ENCODE measurements around the gene DNAH14. TPM values are rescaled to one million over a fixed set of nuclear protein-coding genes. Genes with fewer than 3 reads are reported as not detected.

Gene DNAH14
- total and polyA plus RNA-seq, 10 of the 15 experiments (the other 5 are each of a cell fraction or from before 2014, with no cell fraction given) = 2.0 to 7.9 (median 4.8) TPM

GRCh38 chr1:225374996-225375395 lies 445.5 kb downstream of the DNAH14 start (continued):
- no peak for TF ChIP-seq REST (IDR thresholded peaks at IDR 0.05; ENCODE audit: low read depth, low read length)

GRCh38 chr1:225378880-225379279 lies 449.4 kb downstream of the DNAH14 start:
- Histone ChIP-seq H3K79me2 (ENCODE audit: control insufficient read depth, insufficient read depth, low read length) (no peaks in the 10 kb centered on the region), H2AFZ (ENCODE audit: control insufficient read depth, low read depth, low read length) (no peak overlapping the region), H4K20me1 (ENCODE audit: control insufficient read depth, insufficient read depth) (no peaks in the 10 kb centered on the region), H3K27me3 (replicated peaks in 1 of 2; ENCODE audit: control insufficient read depth in 2 of 2, insufficient read depth in 2 of 2, low read length in 1 of 2) (no peaks in the 10 kb centered on the region), H3K4me1 (ENCODE audit: control insufficient read depth, insufficient read depth, low read length) (no peaks in the 10 kb centered on the region), H3K9ac (ENCODE audit: control insufficient read depth, insufficient read depth, low read length) (no peak overlapping the region), H3K9me3 (replicated peaks; ENCODE audit: control insufficient read depth, insufficient read depth, low read length) (no peaks in the 10 kb centered on the region), H3K36me3 (ENCODE audit: control insufficient read depth in 2 of 2, insufficient read depth in 2 of 2, low read length in 1 of 2) (no peaks in the 10 kb centered on the region), H3K4me2 (ENCODE audit: control insufficient read depth, insufficient read depth) (no peak overlapping the region), H3K27ac (ENCODE audit: control insufficient read depth, insufficient read depth) (no peak overlapping the region), H3K4me3 (no peak overlapping the region)
- 92% methylated on average over 9 of the region's 10 CpGs for WGBS (ENCODE audit: insufficient coverage, insufficient replicate concordance, low lambda C conversion rate, missing lambda C conversion rate)
- CTCF ChIA-PET = no interaction called here
- BruUV-seq (replicated peaks) = no TSS peak
- no peak for FAIRE-seq
- no peak for DNase-seq (ENCODE audit: low read depth, low spot score)
- SMC1A ChIA-PET (ENCODE audit: uncharacterized antibody, unreplicated experiment) = interaction anchor here (0.6 kb wide), 1 partner anchor 14 kb away, joined by 4 read pairs; no protein-coding TSS in a partner anchor
- ATAC-seq = no peak
- intact Hi-C loops (cut with micrococcal nuclease; ENCODE audit: unreplicated experiment) (no loop called here), in situ Hi-C loops (cut with MboI) (no loop called here)
- POLR2A ChIA-PET = no interaction called here
- RAD21 ChIA-PET (ENCODE audit: unreplicated experiment) = no interaction called here
- no peak for TF ChIP-seq PBX3 (IDR thresholded peaks at IDR 0.05; ENCODE audit: insufficient replicate concordance, low read depth, low read length)
- TF ChIP-seq PAX8 (IDR thresholded peaks at IDR 0.05) = no peak
- no peak for TF ChIP-seq ZNF217 (IDR thresholded peaks at IDR 0.05)
- no peak for TF ChIP-seq SREBF2 (IDR thresholded peaks at IDR 0.05; ENCODE audit: low read length)
- TF ChIP-seq, protein P1, sequence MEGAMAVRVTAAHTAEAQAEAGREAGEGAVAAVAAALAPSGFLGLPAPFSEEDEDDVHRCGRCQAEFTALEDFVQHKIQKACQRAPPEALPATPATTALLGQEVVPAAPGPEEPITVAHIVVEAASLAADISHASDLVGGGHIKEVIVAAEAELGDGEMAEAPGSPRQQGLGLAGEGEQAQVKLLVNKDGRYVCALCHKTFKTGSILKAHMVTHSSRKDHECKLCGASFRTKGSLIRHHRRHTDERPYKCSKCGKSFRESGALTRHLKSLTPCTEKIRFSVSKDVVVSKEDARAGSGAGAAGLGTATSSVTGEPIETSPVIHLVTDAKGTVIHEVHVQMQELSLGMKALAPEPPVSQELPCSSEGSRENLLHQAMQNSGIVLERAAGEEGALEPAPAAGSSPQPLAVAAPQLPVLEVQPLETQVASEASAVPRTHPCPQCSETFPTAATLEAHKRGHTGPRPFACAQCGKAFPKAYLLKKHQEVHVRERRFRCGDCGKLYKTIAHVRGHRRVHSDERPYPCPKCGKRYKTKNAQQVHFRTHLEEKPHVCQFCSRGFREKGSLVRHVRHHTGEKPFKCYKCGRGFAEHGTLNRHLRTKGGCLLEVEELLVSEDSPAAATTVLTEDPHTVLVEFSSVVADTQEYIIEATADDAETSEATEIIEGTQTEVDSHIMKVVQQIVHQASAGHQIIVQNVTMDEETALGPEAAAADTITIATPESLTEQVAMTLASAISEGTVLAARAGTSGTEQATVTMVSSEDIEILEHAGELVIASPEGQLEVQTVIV (IDR thresholded peaks at IDR 0.05; ENCODE audit: borderline replicate concordance, partially characterized antibody) = no peak
- TF ChIP-seq IRF5 (IDR thresholded peaks at IDR 0.05; ENCODE audit: borderline replicate concordance) = no peak
- TF ChIP-seq SP1 (IDR thresholded peaks at IDR 0.05; ENCODE audit: low read depth, low read length) = no peak
- no peak for TF ChIP-seq ZNF384 (IDR thresholded peaks at IDR 0.05; ENCODE audit: borderline replicate concordance, low read depth, low read length)
- TF ChIP-seq NFXL1 (IDR thresholded peaks at IDR 0.05; ENCODE audit: borderline replicate concordance) = no peak
- no peak for TF ChIP-seq SRF (IDR thresholded peaks at IDR 0.05; ENCODE audit: low read depth in 2 of 2, low read length in 2 of 2)
- TF ChIP-seq ZBED1 (IDR thresholded peaks at IDR 0.05; ENCODE audit: borderline replicate concordance) = no peak
- no peak for TF ChIP-seq CHD4 (IDR thresholded peaks at IDR 0.05)

All from GM12878 (cell line).